ENCODE measurements around the gene LIMS1.
"Not testable (repeated sequence)": the region's sequence is repeated elsewhere in the genome, so short reads cannot be mapped to it uniquely, and the experiment has no call there.

DNA sequence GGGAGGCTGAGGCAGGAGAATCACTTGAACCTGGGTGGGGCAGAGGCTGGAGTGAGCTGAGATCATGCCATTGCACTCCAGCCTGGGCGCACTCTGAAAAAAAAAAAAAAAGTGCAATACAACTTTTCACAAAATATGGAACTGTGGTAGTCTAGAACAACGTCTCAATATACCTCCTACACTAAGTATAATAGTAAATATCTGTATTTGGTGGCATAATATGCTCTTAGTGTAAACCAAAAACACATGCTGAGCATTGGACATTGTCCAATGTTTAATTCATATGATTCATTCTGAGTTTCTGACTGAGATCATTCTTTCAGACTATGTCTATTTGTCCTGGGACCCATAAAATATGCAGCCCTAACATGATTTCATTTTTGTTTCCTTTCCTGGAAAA lies 19.8 kb upstream of the LIMS1 start:
- TF ChIP-seq, protein P1, sequence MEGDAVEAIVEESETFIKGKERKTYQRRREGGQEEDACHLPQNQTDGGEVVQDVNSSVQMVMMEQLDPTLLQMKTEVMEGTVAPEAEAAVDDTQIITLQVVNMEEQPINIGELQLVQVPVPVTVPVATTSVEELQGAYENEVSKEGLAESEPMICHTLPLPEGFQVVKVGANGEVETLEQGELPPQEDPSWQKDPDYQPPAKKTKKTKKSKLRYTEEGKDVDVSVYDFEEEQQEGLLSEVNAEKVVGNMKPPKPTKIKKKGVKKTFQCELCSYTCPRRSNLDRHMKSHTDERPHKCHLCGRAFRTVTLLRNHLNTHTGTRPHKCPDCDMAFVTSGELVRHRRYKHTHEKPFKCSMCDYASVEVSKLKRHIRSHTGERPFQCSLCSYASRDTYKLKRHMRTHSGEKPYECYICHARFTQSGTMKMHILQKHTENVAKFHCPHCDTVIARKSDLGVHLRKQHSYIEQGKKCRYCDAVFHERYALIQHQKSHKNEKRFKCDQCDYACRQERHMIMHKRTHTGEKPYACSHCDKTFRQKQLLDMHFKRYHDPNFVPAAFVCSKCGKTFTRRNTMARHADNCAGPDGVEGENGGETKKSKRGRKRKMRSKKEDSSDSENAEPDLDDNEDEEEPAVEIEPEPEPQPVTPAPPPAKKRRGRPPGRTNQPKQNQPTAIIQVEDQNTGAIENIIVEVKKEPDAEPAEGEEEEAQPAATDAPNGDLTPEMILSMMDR (IDR thresholded peaks at IDR 0.05): not testable (repeated sequence)
- TF ChIP-seq POLR2A (IDR thresholded peaks at IDR 0.05): not testable (repeated sequence)
